MM.1S (cell line): ENCODE results near the gene SOWAHD.
"Not testable (repeated sequence)": the region's sequence is repeated elsewhere in the genome, so short reads cannot be mapped to it uniquely, and the experiment has no call there.

Experiments
- DNase-seq: peaks from one replicate; pipeline ENCODE4 v3.0.0-alpha.2; 2015
- H2AFZ ChIP-seq: fragments of 300-600 bp; sonication (generic); 2 replicates; pipeline ENCODE4 v1.6.0; 2016; ENCODE audit warnings: antibody characterized with exemption, low read length
- H3F3A ChIP-seq: fragments of 300-600 bp; sonication (generic); 2 replicates; pipeline ENCODE4 v1.6.1; 2016; ENCODE audit warnings: mild to moderate bottlenecking, antibody characterized with exemption, low read length, moderate library complexity, mixed read lengths; ENCODE audit not compliant: insufficient read depth
- H3K27ac ChIP-seq: fragments of 300-600 bp; sonication (generic); 2 replicates; pipeline ENCODE4 v1.5.1; 2016; ENCODE audit warnings: mild to moderate bottlenecking, low read length
- H3K27me3 ChIP-seq: fragments of 300-600 bp; sonication (generic); replicated peaks from 2 replicates; pipeline ENCODE4 v1.6.0; 2016; ENCODE audit warnings: low read length; ENCODE audit not compliant: insufficient read depth
- H3K36me3 ChIP-seq: fragments of 300-600 bp; sonication (generic); replicated peaks from 2 replicates; pipeline ENCODE4 v1.6.1; 2016; ENCODE audit warnings: mild to moderate bottlenecking, low read length, mixed read lengths; ENCODE audit not compliant: insufficient read depth
- H3K4me1 ChIP-seq: fragments of 300-600 bp; sonication (generic); 2 replicates; pipeline ENCODE4 v1.6.1; 2016; ENCODE audit warnings: low read length, mixed read lengths
- H3K4me2 ChIP-seq: fragments of 300-600 bp; sonication (generic); 2 replicates; pipeline ENCODE4 v1.6.0; 2016; ENCODE audit warnings: low read depth, low read length
- H3K4me3 ChIP-seq: fragments of 300-600 bp; sonication (generic); 2 replicates; pipeline ENCODE4 v1.5.1; 2016; ENCODE audit warnings: low read length, mixed read lengths
- H3K79me2 ChIP-seq: fragments of 300-600 bp; sonication (generic); 2 replicates; pipeline ENCODE4 v1.6.1; 2016; ENCODE audit warnings: mixed run types, low read length, mixed read lengths
- H3K9ac ChIP-seq: fragments of 300-600 bp; sonication (generic); 2 replicates; pipeline ENCODE4 v1.6.1; 2016; ENCODE audit warnings: low read length, mixed read lengths
- H3K9me2 ChIP-seq: fragments of 300-600 bp; sonication (generic); replicated peaks from 2 replicates; pipeline ENCODE4 v1.6.1; 2016; ENCODE audit warnings: mild to moderate bottlenecking, low read length, mixed read lengths; ENCODE audit not compliant: insufficient read depth
- H3K9me3 ChIP-seq: fragments of 300-600 bp; sonication (generic); replicated peaks from 2 replicates; pipeline ENCODE4 v1.6.1; 2016; ENCODE audit warnings: mild to moderate bottlenecking, low read length, mixed read lengths; ENCODE audit not compliant: insufficient read depth
- H4K20me1 ChIP-seq: fragments of 300-600 bp; sonication (generic); 2 replicates; pipeline ENCODE4 v1.6.1; 2016; ENCODE audit warnings: mild to moderate bottlenecking, low read length, moderate library complexity, mixed read lengths; ENCODE audit not compliant: insufficient read depth
- EZH2 ChIP-seq: fragments of 300-600 bp; sonication (generic); optimal IDR thresholded peaks from 2 replicates; pipeline ENCODE3; 2017; ENCODE audit warnings: low read depth, mild to moderate bottlenecking, antibody characterized with exemption, low read length, mixed read lengths
- EZH2phosphoT487 ChIP-seq: fragments of 300-600 bp; sonication (generic); IDR thresholded peaks from 2 replicates; pipeline ENCODE4 v1.6.1; 2018; ENCODE audit warnings: antibody characterized with exemption, low read length
- TF ChIP-seq, protein P1 (sequence below): fragments of 300-600 bp; sonication (generic); IDR thresholded peaks from 2 replicates; pipeline ENCODE4 v1.5.1; 2016; ENCODE audit warnings: antibody characterized with exemption, low read length, mixed read lengths

SOWAHD gene

GRCh38 chrX:119801253-119802221, 43.1 kb downstream of the SOWAHD start:
- TF ChIP-seq, protein P1, sequence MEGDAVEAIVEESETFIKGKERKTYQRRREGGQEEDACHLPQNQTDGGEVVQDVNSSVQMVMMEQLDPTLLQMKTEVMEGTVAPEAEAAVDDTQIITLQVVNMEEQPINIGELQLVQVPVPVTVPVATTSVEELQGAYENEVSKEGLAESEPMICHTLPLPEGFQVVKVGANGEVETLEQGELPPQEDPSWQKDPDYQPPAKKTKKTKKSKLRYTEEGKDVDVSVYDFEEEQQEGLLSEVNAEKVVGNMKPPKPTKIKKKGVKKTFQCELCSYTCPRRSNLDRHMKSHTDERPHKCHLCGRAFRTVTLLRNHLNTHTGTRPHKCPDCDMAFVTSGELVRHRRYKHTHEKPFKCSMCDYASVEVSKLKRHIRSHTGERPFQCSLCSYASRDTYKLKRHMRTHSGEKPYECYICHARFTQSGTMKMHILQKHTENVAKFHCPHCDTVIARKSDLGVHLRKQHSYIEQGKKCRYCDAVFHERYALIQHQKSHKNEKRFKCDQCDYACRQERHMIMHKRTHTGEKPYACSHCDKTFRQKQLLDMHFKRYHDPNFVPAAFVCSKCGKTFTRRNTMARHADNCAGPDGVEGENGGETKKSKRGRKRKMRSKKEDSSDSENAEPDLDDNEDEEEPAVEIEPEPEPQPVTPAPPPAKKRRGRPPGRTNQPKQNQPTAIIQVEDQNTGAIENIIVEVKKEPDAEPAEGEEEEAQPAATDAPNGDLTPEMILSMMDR, result no peak
- TF ChIP-seq EZH2phosphoT487 (no peak), EZH2 (no peak)
- Histone ChIP-seq H3K27ac (no peak overlapping the region), H3K9ac (no peak overlapping the region), H2AFZ (no peak overlapping the region), H3K79me2 (no peaks in the 10 kb centered on the region), H3K36me3 (no peaks in the 10 kb centered on the region), H4K20me1 (no peaks in the 10 kb centered on the region), H3K27me3 (no peaks in the 10 kb centered on the region), H3K4me1 (no peaks in the 10 kb centered on the region), H3K4me2 (no peak overlapping the region), H3F3A (no peaks in the 10 kb centered on the region), H3K9me2 (no peaks in the 10 kb centered on the region), H3K9me3 (no peaks in the 10 kb centered on the region), H3K4me3 (no peak overlapping the region)
- DNase-seq, result no peak

GRCh38 chrX:119802546-119802945, 44.2 kb downstream of the SOWAHD start:
- H3K27ac ChIP-seq, result no peak overlapping the region
- H3K9ac ChIP-seq, result no peak overlapping the region
- H3F3A ChIP-seq, result no peaks in the 10 kb centered on the region

DNA sequence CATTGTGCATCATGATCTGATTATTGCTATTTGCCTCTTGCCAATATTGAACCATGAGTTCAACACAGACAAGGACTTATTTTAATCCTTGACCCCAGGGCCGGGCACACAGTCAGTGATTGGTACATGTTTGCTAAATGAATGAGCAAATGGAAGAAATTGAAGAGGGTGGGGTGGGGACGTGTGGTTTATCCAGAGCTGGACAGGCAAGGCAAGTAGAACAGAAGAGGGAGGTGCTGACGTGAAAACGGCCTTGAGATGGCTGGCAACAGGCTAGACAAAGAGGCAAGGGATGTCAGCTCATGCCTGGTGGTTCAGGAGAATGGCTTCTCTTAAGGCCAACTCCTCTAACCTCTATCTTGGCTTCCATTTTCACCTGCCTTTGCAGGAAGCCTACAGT, 50.1 kb downstream of the SOWAHD start:
- H3K27me3 ChIP-seq, H4K20me1 ChIP-seq, H3K27ac ChIP-seq, H3K4me2 ChIP-seq, H3K4me1 ChIP-seq, DNase-seq, H3F3A ChIP-seq, H3K9ac ChIP-seq, H3K9me3 ChIP-seq, H3K9me2 ChIP-seq, H3K79me2 ChIP-seq, H2AFZ ChIP-seq, H3K4me3 ChIP-seq, H3K36me3 ChIP-seq: not testable (repeated sequence)

More at GRCh38 chrX:119802546-119802945, 44.2 kb downstream of the SOWAHD start:
- H3K4me2 ChIP-seq, result no peak overlapping the region
- no peaks in the 10 kb centered on the region for H3K36me3 ChIP-seq
- no peak overlapping the region for H2AFZ ChIP-seq
- no peaks in the 10 kb centered on the region for H3K79me2 ChIP-seq
- H4K20me1 ChIP-seq, result no peaks in the 10 kb centered on the region
- H3K4me3 ChIP-seq, result no peak overlapping the region
- H3K9me2 ChIP-seq, result no peaks in the 10 kb centered on the region
- no peak for DNase-seq
- H3K4me1 ChIP-seq, result no peaks in the 10 kb centered on the region
- no peaks in the 10 kb centered on the region for H3K27me3 ChIP-seq
- TF ChIP-seq EZH2 (no peak), EZH2phosphoT487 (no peak)
- TF ChIP-seq, protein P1, result no peak
- no peaks in the 10 kb centered on the region for H3K9me3 ChIP-seq

DNA sequence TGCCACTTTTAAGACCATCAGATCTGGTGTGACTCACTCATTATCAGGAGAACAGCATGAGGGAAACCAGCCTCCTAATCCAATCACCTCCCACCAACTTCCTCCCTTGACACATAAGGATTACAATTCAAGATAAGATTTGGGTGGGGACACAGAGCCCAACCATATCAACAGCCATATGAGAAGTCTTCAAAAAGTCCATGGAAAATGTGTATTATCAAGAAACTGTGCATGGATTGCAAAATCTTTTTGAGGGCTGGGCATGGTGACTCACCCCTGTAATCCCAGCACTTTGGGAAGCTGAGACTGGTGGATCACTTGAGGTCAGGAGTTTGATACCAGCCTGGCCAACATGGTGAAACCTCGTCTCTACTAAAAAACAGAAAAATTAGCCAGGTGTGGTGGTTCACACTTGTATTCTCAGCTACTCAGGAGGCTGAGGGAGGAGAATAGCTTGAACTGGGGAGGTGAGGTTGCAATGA, 50.8 kb downstream of the SOWAHD start:
- no peak overlapping the region for H3K4me2 ChIP-seq
- no peak overlapping the region for H3K4me3 ChIP-seq
- H3K9me2 ChIP-seq, result no peaks in the 10 kb centered on the region
- no peak overlapping the region for H2AFZ ChIP-seq
- H3K79me2 ChIP-seq, result no peaks in the 10 kb centered on the region
- no peaks in the 10 kb centered on the region for H3F3A ChIP-seq
- no peak overlapping the region for H3K27ac ChIP-seq
- TF ChIP-seq, protein P1, result no peak
- TF ChIP-seq EZH2 (no peak), EZH2phosphoT487 (no peak)
- H3K4me1 ChIP-seq, result no peaks in the 10 kb centered on the region
- no peaks in the 10 kb centered on the region for H3K27me3 ChIP-seq
- no peaks in the 10 kb centered on the region for H4K20me1 ChIP-seq
- no peak for DNase-seq
- no peaks in the 10 kb centered on the region for H3K36me3 ChIP-seq
- no peak overlapping the region for H3K9ac ChIP-seq
- no peaks in the 10 kb centered on the region for H3K9me3 ChIP-seq
